Natural killer cell treated with Interleukin-12 subunit alpha and Interleukin-12 subunit beta and Interleukin-15 and Interleukin-18, amount 100 ng/mL, for 72 hours (primary cell): ENCODE measurements around the gene CAV1. TPM values are rescaled to one million over a fixed set of nuclear protein-coding genes. Genes with fewer than 3 reads are reported as not detected.

Experiments used
- ATAC-seq, 2 donors: fragments of 150-1000 bp; cut with Tn5 transposase in 1 of 2; sonication (Bioruptor Pico), chemical (Tn5 transposase) in 1 of 2; 2 replicates each; pipeline ENCODE4 v1.10.0; 2021
- DNase-seq: peaks from one replicate; pipeline ENCODE4 v3.0.0; 2022; ENCODE audit warnings: low spot score
- H3K27ac Mint-ChIP-seq, 2 donors: 1 replicate in 1 of 2; 2 replicates in 1 of 2; pipeline ENCODE4 v1.8.0; 2022; ENCODE audit warnings: mixed read lengths in 2 of 2, mild to moderate bottlenecking in 1 of 2, moderate library complexity in 1 of 2
- H3K27me3 Mint-ChIP-seq, 2 donors: 1 replicate in 1 of 2; 2 replicates in 1 of 2; pipeline ENCODE4 v1.8.0; 2022; ENCODE audit warnings: mixed read lengths in 2 of 2
- H3K36me3 Mint-ChIP-seq: one replicate; pipeline ENCODE4 v1.8.0; 2022; ENCODE audit warnings: mixed read lengths
- H3K4me1 Mint-ChIP-seq, 2 donors: 1 replicate in 1 of 2; 2 replicates in 1 of 2; pipeline ENCODE4 v1.8.0; 2022; ENCODE audit warnings: low read depth in 2 of 2, mixed read lengths in 2 of 2, mild to moderate bottlenecking in 1 of 2
- H3K4me3 Mint-ChIP-seq: one replicate; pipeline ENCODE4 v1.8.0; 2022; ENCODE audit warnings: mixed read lengths
- H3K9me3 Mint-ChIP-seq: 2 replicates; pipeline ENCODE4 v1.8.0; 2022; ENCODE audit warnings: mixed read lengths
- total RNA-seq, 2 donors: library from RNA; stranded (reverse); gene quantifications; one replicate each; pipeline ENCODE4 v1.2.3, GENCODE V29; 2022

Gene CAV1
- total RNA-seq, 2 donors from 2014 or later, result not detected

DNA sequence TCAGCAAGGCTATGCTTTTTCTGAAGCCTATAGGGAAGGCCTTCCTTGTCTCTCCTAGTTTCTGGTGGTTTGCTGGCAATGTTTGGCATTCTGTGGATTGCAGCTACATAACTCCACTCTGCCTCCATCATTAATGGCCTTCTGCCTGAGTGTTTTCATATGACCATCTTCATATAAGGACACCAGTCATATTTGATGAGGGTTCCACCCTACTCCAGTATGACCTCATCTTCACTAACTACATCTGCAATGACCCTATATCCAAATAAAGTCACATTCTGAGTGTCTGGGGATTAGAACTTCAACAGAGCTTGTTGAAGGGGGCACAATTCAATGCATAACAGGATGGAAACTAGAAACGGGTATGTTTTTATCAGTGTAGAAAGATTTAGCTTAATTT lies 22.1 kb downstream of the CAV1 start:
- peaks cover 17 to 34% of the 10 kb centered on the region in 2 donors for H3K27me3 Mint-ChIP-seq
- no peak for ATAC-seq
- H3K4me1 Mint-ChIP-seq, result no peaks in the 10 kb centered on the region
- no peak overlapping the region for H3K4me3 Mint-ChIP-seq
- no peak overlapping the region for H3K27ac Mint-ChIP-seq
- no peak for DNase-seq
- H3K9me3 Mint-ChIP-seq, result no peaks in the 10 kb centered on the region
- H3K36me3 Mint-ChIP-seq, result no peaks in the 10 kb centered on the region

GRCh38 chr7:116547347-116547746 lies 22.5 kb downstream of the CAV1 start:
- DNase-seq, result no peak
- Mint-ChIP-seq H3K4me1 (no peaks in the 10 kb centered on the region), H3K36me3 (no peaks in the 10 kb centered on the region), H3K27ac (no peak overlapping the region), H3K9me3 (no peaks in the 10 kb centered on the region), H3K4me3 (no peak overlapping the region), H3K27me3 (peaks cover 17 to 38% of the 10 kb centered on the region in 2 donors)
- ATAC-seq, result no peak

GRCh38 chr7:116548506-116548905 lies 23.7 kb downstream of the CAV1 start:
- Mint-ChIP-seq H3K36me3 (no peaks in the 10 kb centered on the region), H3K27me3 (peaks cover 21 to 42% of the 10 kb centered on the region in 2 donors), H3K4me3 (no peak overlapping the region), H3K9me3 (peaks cover 3% of the 10 kb centered on the region), H3K27ac (no peak overlapping the region), H3K4me1 (no peaks in the 10 kb centered on the region)
- ATAC-seq (no peak), DNase-seq (no peak)

- H3K9me3 Mint-ChIP-seq, result peaks cover 3% of the 10 kb centered on the region
Measured at GRCh38 chr7:116549370-116549769, 24.5 kb downstream of the CAV1 start.

DNA sequence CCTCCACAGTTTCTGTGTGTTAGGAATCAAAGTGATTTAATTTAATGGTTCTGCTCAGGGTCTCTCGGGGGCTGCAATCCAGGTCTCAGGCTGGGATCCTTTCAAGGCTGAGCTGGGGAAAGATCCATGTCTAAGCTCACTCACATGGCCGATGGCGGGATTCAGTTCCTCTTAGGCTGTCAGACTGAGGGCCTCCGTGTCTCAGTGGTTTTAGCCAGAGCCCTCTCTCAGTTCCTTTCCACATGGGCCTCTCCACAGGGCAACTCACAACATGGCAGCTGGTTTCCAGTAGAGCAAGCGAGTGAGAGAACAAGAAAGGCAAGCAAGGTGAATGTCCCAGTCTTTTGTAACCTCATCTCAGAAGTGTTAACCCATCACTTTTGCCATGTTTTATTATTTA lies 26.9 kb downstream of the CAV1 start:
- no peak overlapping the region for H3K27ac Mint-ChIP-seq
- H3K27me3 Mint-ChIP-seq, result peaks cover 31 to 44% of the 10 kb centered on the region in 2 donors
- ATAC-seq (no peak), DNase-seq (no peak)
- peaks cover 3% of the 10 kb centered on the region for H3K9me3 Mint-ChIP-seq
- no peaks in the 10 kb centered on the region for H3K36me3 Mint-ChIP-seq
- H3K4me3 Mint-ChIP-seq, result no peak overlapping the region
- H3K4me1 Mint-ChIP-seq, result no peaks in the 10 kb centered on the region

More at GRCh38 chr7:116549370-116549769, 24.5 kb downstream of the CAV1 start:
- no peaks in the 10 kb centered on the region for H3K36me3 Mint-ChIP-seq
- no peak overlapping the region for H3K4me3 Mint-ChIP-seq
- no peak for ATAC-seq
- peaks cover 27 to 42% of the 10 kb centered on the region in 2 donors for H3K27me3 Mint-ChIP-seq
- H3K27ac Mint-ChIP-seq, result no peak overlapping the region
- no peak for DNase-seq
- no peaks in the 10 kb centered on the region for H3K4me1 Mint-ChIP-seq

- Mint-ChIP-seq H3K27me3 (peaks cover 32 to 51% of the 10 kb centered on the region in 2 donors), H3K4me3 (no peak overlapping the region), H3K9me3 (peaks cover 3% of the 10 kb centered on the region), H3K36me3 (no peaks in the 10 kb centered on the region), H3K27ac (no peak overlapping the region), H3K4me1 (no peaks in the 10 kb centered on the region)
- DNase-seq (no peak), ATAC-seq (no peak)
Measured at GRCh38 chr7:116552602-116553001, 27.8 kb downstream of the CAV1 start.

GRCh38 chr7:116553168-116553964 lies 28.5 kb downstream of the CAV1 start:
- Mint-ChIP-seq H3K27me3 (peaks cover 30 to 50% of the 10 kb centered on the region in 2 donors), H3K4me1 (no peaks in the 10 kb centered on the region), H3K27ac (no peak overlapping the region), H3K4me3 (no peak overlapping the region), H3K36me3 (no peaks in the 10 kb centered on the region), H3K9me3 (peaks cover 3% of the 10 kb centered on the region)
- DNase-seq (no peak), ATAC-seq (no peak)

DNA sequence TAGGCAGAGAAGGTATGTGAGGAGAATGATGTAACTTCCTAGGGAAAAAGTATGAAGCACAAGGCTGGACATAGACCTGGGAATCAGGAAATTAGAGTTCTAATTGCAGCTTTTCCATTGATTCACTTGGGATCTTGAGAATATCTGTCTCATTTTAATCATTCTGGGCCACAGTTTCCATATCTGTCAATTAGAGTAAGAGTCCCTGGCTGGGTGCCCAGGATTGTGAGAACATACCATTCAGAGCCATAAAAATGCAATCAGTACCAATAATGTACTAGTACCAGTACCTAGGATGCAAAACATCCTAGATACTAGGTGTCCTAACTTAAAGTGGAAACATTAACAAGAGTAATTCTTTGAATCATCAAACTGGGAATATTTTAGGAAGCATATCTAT lies 29.6 kb downstream of the CAV1 start:
- DNase-seq (no peak), ATAC-seq (no peak)
- Mint-ChIP-seq H3K4me3 (no peak overlapping the region), H3K4me1 (no peaks in the 10 kb centered on the region), H3K27ac (no peak overlapping the region), H3K36me3 (no peaks in the 10 kb centered on the region), H3K9me3 (peaks cover 3% of the 10 kb centered on the region), H3K27me3 (peaks cover 24 to 52% of the 10 kb centered on the region in 2 donors)

GRCh38 chr7:116554911-116555310 lies 30.1 kb downstream of the CAV1 start:
- Mint-ChIP-seq H3K9me3 (peaks cover 3% of the 10 kb centered on the region), H3K4me3 (no peak overlapping the region), H3K4me1 (no peaks in the 10 kb centered on the region), H3K36me3 (no peaks in the 10 kb centered on the region), H3K27me3 (peaks cover 24 to 57% of the 10 kb centered on the region in 2 donors), H3K27ac (no peak overlapping the region)
- ATAC-seq (no peak), DNase-seq (no peak)

GRCh38 chr7:116557066-116557585 lies 32.3 kb downstream of the CAV1 start:
- no peak for DNase-seq
- H3K9me3 Mint-ChIP-seq, result peaks cover 3% of the 10 kb centered on the region
- no peaks in the 10 kb centered on the region for H3K36me3 Mint-ChIP-seq
- H3K4me3 Mint-ChIP-seq, result no peak overlapping the region
- H3K4me1 Mint-ChIP-seq, result no peaks in the 10 kb centered on the region
- ATAC-seq, result no peak
- H3K27ac Mint-ChIP-seq, result no peak overlapping the region
- peaks cover 33 to 65% of the 10 kb centered on the region in 2 donors for H3K27me3 Mint-ChIP-seq

GRCh38 chr7:116557901-116558300 lies 33.1 kb downstream of the CAV1 start:
- ATAC-seq (no peak), DNase-seq (no peak)
- Mint-ChIP-seq H3K27ac (no peak overlapping the region), H3K4me1 (no peaks in the 10 kb centered on the region), H3K4me3 (no peak overlapping the region), H3K36me3 (no peaks in the 10 kb centered on the region), H3K9me3 (no peaks in the 10 kb centered on the region), H3K27me3 (peaks cover 34 to 68% of the 10 kb centered on the region in 2 donors)

GRCh38 chr7:116560021-116560970 lies 35.5 kb downstream of the CAV1 start:
- Mint-ChIP-seq H3K27ac (no peak overlapping the region), H3K9me3 (no peaks in the 10 kb centered on the region), H3K4me1 (no peaks in the 10 kb centered on the region), H3K36me3 (no peaks in the 10 kb centered on the region), H3K4me3 (no peak overlapping the region), H3K27me3 (peaks cover 29 to 67% of the 10 kb centered on the region in 2 donors)
- ATAC-seq, result no peak
- no peak for DNase-seq

DNA sequence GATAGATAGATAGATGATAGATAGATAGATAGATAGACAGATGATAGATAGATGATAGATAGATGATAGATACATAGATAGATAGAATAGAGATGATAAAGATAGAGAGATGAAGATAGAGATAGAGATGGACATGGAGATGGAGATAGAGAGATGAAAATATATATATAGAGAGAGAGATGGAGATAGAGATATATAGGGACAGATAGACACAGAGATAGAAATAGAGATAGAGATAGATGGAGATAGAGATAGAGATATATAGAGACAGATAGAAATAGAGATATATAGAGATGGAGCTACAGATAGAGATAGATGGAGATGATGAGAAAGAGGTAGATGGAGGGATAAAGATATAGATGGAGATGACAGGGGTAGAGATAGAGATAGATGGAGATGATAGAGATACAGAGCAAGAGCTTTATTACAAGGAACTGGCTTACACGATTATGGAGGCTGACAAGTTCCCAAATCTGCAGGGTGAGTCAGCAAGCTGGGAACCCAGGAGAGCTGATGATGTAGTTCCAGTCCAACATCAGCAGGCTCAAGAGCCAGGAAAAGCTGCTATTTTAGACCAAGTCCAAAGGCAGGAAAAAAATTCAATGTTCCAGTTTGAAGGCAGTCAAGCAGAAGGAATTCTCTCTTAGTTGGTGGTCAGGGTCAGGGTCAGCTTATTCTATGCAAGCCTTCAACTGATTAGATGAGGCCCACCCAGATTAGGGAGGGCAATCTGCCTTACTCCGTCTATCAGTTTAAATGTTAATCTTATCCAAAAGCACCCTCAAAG lies 37.1 kb downstream of the CAV1 start:
- H3K27ac Mint-ChIP-seq, result no peak overlapping the region
- no peak for ATAC-seq
- no peaks in the 10 kb centered on the region for H3K4me1 Mint-ChIP-seq
- no peak overlapping the region for H3K4me3 Mint-ChIP-seq
- peaks cover 28 to 62% of the 10 kb centered on the region in 2 donors for H3K27me3 Mint-ChIP-seq
- H3K36me3 Mint-ChIP-seq, result no peaks in the 10 kb centered on the region
- no peak for DNase-seq
- H3K9me3 Mint-ChIP-seq, result no peaks in the 10 kb centered on the region
